ENCODE results near the gene MAST2. TPM values are rescaled to one million over a fixed set of nuclear protein-coding genes. Genes with fewer than 3 reads are reported as not detected.

Gene MAST2
- total and polyA plus RNA-seq, 9 of the 15 experiments (the other 6 are each of a cell fraction or from before 2014, with no cell fraction given) = 0.73 to 32.0 (median 17.8) TPM

DNA sequence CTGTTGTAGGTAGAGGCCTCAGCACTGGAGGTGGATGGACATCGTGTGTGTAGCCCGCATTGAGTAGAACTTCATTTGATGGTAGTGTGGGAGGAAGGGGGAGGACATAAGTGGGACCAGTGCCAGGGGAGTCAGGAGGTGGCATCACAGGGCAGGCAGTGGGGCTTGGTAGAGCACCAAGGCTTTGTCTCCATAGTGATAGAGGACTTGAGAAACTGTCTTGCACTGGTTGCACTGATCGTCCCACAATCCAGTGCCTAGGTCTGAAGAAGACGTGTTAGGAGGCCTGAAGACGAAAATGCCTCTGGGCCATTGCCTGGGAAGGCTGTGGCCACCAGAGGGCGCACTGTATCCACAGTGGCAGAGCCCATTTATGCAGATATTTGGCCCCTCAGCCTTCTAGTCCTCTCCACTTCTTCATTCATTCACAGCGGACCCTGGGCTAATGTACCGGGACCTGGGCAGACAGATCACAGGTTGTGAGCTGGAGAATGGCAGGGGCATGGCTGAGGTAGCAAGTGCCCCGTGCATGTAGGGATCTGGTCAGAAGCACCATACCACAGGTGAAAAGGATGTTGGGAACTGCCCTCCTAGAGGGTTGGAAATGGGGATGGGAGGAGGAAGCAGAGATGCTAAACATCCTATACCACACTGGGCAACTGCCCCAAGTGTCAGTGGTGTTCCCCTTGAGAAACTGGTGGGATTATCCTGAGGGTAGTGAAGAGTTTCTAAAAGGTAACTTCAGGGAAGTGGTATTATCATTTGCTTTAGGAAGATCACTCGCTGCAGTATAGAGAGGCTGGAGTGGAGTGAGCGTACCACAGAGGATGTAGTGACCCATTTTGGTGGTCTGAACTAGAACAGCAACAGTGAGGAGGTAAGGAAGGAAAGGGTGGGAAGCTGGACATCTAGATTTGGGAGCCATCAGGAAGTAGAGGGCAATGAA, 233.8 kb downstream of the MAST2 start (continued):
- TF ChIP-seq RAD21 (CRISPR knock-in tag; conservative IDR thresholded peaks at IDR 0.05 in 1 of 2, IDR thresholded peaks at IDR 0.05 in 1 of 2) (peak; percentile 100), HNRNPUL1 (IDR thresholded peaks at IDR 0.05; ENCODE audit: low read length) (no peak), RUNX1 (IDR thresholded peaks at IDR 0.05; ENCODE audit: low read depth) (no peak), ELF1 (tag; IDR thresholded peaks at IDR 0.05) (no peak), POU5F1 (IDR thresholded peaks at IDR 0.05; ENCODE audit: borderline replicate concordance, low read depth, low read length, partially characterized antibody) (no peak), SMARCB1 (IDR thresholded peaks at IDR 0.05; ENCODE audit: insufficient read length, low read depth) (no peak), ZKSCAN3 (CRISPR knock-in tag; IDR thresholded peaks at IDR 0.05) (no peak), SMARCA4 (IDR thresholded peaks at IDR 0.05) (no peak), BRF1 (IDR thresholded peaks at IDR 0.05; ENCODE audit: borderline replicate concordance, extremely low read depth, insufficient read length) (no peak), PPARD (CRISPR knock-in tag; IDR thresholded peaks at IDR 0.05) (no peak), ZSCAN32 (CRISPR knock-in tag; IDR thresholded peaks at IDR 0.05) (no peak), ZNF780A (CRISPR knock-in tag; IDR thresholded peaks at IDR 0.05) (no peak), DIDO1 (tag; IDR thresholded peaks at IDR 0.05; ENCODE audit: low read depth) (no peak), DPF2 (IDR thresholded peaks at IDR 0.05) (no peak)
- TF ChIP-seq, protein P1, sequence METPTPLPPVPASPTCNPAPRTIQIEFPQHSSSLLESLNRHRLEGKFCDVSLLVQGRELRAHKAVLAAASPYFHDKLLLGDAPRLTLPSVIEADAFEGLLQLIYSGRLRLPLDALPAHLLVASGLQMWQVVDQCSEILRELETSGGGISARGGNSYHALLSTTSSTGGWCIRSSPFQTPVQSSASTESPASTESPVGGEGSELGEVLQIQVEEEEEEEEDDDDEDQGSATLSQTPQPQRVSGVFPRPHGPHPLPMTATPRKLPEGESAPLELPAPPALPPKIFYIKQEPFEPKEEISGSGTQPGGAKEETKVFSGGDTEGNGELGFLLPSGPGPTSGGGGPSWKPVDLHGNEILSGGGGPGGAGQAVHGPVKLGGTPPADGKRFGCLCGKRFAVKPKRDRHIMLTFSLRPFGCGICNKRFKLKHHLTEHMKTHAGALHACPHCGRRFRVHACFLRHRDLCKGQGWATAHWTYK (CRISPR knock-in tag; IDR thresholded peaks at IDR 0.05) = 0 out of 2 replicates have a peak, but pooled peaks have one; percentile 84
- TF ChIP-seq, protein P2, sequence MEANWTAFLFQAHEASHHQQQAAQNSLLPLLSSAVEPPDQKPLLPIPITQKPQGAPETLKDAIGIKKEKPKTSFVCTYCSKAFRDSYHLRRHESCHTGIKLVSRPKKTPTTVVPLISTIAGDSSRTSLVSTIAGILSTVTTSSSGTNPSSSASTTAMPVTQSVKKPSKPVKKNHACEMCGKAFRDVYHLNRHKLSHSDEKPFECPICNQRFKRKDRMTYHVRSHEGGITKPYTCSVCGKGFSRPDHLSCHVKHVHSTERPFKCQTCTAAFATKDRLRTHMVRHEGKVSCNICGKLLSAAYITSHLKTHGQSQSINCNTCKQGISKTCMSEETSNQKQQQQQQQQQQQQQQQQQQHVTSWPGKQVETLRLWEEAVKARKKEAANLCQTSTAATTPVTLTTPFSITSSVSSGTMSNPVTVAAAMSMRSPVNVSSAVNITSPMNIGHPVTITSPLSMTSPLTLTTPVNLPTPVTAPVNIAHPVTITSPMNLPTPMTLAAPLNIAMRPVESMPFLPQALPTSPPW (CRISPR knock-in tag; IDR thresholded peaks at IDR 0.05) = no peak; the same call in 1 of the 2 replicates
- TF ChIP-seq, protein P3, sequence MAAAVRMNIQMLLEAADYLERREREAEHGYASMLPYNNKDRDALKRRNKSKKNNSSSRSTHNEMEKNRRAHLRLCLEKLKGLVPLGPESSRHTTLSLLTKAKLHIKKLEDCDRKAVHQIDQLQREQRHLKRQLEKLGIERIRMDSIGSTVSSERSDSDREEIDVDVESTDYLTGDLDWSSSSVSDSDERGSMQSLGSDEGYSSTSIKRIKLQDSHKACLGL (CRISPR knock-in tag; IDR thresholded peaks at IDR 0.05; ENCODE audit: borderline replicate concordance, poor library complexity, severe bottlenecking) = no peak
- TF ChIP-seq, protein P4, sequence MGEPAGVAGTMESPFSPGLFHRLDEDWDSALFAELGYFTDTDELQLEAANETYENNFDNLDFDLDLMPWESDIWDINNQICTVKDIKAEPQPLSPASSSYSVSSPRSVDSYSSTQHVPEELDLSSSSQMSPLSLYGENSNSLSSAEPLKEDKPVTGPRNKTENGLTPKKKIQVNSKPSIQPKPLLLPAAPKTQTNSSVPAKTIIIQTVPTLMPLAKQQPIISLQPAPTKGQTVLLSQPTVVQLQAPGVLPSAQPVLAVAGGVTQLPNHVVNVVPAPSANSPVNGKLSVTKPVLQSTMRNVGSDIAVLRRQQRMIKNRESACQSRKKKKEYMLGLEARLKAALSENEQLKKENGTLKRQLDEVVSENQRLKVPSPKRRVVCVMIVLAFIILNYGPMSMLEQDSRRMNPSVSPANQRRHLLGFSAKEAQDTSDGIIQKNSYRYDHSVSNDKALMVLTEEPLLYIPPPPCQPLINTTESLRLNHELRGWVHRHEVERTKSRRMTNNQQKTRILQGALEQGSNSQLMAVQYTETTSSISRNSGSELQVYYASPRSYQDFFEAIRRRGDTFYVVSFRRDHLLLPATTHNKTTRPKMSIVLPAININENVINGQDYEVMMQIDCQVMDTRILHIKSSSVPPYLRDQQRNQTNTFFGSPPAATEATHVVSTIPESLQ (CRISPR knock-in tag; IDR thresholded peaks at IDR 0.05) = no peak
- TF ChIP-seq, protein P5, sequence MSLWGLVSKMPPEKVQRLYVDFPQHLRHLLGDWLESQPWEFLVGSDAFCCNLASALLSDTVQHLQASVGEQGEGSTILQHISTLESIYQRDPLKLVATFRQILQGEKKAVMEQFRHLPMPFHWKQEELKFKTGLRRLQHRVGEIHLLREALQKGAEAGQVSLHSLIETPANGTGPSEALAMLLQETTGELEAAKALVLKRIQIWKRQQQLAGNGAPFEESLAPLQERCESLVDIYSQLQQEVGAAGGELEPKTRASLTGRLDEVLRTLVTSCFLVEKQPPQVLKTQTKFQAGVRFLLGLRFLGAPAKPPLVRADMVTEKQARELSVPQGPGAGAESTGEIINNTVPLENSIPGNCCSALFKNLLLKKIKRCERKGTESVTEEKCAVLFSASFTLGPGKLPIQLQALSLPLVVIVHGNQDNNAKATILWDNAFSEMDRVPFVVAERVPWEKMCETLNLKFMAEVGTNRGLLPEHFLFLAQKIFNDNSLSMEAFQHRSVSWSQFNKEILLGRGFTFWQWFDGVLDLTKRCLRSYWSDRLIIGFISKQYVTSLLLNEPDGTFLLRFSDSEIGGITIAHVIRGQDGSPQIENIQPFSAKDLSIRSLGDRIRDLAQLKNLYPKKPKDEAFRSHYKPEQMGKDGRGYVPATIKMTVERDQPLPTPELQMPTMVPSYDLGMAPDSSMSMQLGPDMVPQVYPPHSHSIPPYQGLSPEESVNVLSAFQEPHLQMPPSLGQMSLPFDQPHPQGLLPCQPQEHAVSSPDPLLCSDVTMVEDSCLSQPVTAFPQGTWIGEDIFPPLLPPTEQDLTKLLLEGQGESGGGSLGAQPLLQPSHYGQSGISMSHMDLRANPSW (CRISPR knock-in tag; IDR thresholded peaks at IDR 0.05) = peak; percentile 37; the same call in 1 of the 2 replicates
